ENCODE results near the gene ATP6V0A1.
"Not testable (repeated sequence)": the region's sequence is repeated elsewhere in the genome, so short reads cannot be mapped to it uniquely, and the experiment has no call there.

Gene ATP6V0A1

GRCh38 chr17:42458497-42459255 is at the start of gene ATP6V0A1:
Gene ATP6V0A1, plus strand, starts transcription at chr17:42458878. Its CDS starts 2,017 bp downstream, at chr17:42460895.
- DNase-seq: peak; percentile 45 to 97 (median 90)

DNA sequence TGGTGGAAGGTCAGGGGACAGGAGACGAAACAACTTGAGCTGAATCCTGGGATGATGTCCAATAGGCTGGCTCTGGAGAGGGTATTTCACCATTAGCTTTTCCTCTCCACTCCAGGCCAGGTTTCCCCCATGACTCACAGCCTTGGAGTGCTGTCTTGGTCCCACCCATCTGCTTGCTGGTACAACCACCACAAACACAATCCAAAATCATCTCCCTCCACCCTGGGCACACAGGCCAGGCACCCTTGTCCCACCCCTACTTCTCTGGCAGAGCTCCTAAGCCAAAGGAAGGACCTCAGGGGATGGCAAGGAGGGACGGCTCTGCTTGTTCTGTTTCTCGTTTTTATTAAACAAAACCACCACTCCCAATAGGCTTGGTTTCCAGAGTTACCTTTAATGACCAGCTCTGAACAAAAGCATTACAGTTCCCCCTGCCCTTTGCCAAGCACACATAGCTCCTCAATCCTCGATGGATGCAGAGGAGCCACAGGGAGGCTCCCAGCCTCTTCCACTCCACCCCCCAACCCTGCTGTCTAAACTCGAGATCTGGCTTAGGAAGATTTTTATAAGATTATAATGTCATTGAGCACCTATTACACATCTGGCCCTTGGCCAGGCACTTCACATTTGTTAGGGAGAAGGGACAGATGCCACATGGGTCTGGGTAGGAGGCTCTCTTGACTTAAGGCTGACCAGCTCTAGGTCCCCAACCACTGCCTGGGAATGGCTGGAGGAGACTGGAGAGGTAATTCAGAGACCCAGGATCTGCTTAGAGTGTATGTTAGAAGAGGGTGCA is 49.0 kb upstream of the ATP6V0A1 start:
- DNase-seq: peak in 5 of 58 donors; percentile 9 to 80 (median 12)

DNA sequence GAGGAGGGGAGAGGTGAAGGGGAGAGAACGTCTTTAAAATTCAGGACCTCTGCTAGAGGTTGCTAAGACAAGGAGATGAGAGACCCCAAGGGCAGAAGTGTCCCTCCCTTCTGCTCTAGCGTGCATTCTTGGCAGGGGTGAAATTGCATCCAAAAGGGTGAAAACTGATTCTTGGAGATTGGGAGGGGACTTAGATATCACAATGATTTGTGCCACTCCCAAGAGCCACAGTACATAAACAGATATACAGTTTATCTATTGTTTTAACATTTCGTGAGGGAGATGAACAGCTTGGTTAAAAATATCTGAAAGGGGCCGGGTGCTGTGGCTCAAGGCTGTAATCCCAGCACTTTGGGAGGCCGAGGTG is 48.4 kb upstream of the ATP6V0A1 start:
- no peak for DNase-seq

DNA sequence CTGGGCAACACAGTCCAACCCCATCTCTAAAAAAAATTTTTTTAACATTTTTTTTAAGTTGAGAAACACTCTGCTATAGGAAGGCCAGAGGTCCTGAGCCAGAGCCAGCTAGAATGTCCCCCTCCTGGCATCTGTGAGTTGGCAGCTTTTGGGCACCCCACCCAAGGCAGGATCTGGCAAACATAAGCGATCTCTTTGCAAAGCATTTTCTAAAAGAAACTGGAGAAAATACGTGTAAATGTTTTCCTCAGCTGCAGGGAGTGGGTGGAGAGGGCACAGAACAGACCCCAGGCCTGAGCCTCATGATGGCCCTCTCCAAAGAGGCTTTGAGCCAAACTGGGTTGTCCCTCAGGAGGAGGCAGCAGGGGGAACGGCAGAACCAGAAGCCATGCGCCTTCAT is 47.3 kb upstream of the ATP6V0A1 start:
- no peak for DNase-seq

DNA sequence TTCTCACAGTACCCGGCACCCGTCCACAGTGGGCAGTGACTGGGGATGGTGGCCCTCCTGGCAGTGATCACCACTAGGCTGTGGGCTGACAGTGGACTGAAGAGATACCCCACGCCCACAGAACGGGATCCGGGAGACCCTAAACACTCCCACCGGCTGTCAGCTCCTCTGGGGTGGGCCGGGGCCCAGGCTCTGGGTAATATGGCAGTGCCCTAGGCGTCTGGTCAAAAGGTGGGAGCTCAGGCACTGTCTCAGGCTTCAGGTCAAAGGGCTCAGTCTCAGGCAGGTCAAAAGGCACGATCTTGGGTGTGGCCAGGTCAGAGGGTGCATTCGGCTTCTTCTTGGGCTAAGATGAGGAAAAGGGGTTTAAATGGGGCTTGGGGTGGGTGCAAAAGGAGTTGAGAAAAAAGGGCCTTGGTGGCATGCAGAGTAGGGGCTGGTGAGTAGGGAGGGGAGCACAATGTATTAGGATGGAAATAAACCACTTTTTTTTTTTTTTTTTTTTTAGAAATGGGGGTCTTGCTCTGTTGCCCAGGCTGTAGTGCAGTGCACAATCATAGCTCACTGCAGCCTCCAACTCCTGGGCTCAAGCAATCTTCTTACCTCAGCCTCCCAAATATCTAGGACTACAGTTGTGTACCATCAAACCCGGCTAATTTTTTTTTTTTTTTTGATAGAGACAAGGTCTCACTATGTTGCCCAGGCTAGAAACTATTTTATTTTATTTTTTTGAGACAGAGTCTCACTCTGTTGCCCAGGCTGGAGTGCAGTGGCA is 46.6 kb upstream of the ATP6V0A1 start:
- no peak for DNase-seq

- DNase-seq: no peak
Measured at GRCh38 chr17:42413464-42414040, 45.1 kb upstream of the ATP6V0A1 start.

DNA sequence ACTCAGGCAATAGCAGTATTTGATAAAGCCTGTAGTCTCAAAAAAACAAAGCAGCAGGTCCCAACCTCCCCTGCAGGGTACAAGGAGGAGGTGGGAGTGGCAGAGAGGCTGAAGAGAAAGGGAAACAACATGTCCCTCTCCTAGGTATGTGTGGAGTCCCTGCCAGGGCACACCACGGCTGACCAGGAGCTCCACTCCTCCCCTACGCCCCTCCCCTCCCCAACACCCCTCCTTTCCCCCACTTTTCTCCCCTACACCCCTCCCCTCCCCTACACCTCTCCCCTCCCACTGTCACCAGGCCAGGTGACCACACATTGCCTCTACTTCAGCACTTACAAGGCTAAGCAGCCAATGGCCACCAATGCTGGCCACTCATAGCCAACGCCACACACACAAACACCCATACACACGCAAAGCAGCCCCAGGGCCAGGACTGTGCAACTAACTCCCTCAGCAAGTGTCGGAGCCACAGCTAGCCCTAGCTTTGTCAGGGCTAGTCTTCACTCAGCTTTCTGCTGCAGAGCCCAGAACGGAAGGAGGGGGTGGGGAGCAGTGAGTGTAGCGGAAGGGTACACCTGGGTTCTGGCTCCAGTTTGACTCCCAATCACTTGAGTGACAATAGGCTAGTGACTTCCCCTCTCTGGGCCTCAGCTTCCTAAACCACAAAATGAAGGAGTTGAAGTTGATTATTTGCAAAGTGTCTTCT is 43.8 kb upstream of the ATP6V0A1 start:
- no peak for DNase-seq

DNA sequence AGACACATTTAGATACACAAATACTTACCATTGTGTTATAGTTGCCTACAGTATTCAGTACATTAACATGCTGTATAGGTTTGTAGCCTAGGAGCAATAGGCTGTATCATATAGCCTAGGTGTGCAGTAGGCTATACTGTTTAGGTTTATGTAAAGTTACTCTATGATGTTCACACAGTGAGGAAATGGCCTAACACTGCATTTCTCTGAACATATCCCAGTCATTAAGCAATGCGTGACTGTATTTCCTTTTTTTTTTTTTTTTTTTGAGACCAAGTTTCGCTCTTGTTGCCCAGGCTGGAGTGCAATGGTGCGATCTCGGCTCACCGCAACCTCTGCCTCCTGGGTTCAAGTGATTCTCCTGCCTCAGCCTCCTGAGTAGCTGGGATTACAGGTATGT is 40.7 kb upstream of the ATP6V0A1 start:
- not testable (repeated sequence) for DNase-seq

- DNase-seq: no peak
Measured at GRCh38 chr17:42421136-42421506, 37.6 kb upstream of the ATP6V0A1 start.

- peak in 3 of 58 donors; percentile 14 to 41 (median 36) for DNase-seq
Measured at GRCh38 chr17:42421507-42422338, 37.0 kb upstream of the ATP6V0A1 start.

GRCh38 chr17:42422412-42422957 is 36.2 kb upstream of the ATP6V0A1 start:
- peak in 2 of 58 donors; percentile 12 to 28 for DNase-seq

GRCh38 chr17:42422958-42423712 is 35.5 kb upstream of the ATP6V0A1 start, which contains the start of gene CAVIN1:
Gene CAVIN1, minus strand, starts transcription at chr17:42423256. Its CDS starts 159 bp downstream, at chr17:42423097.
- peak in 55 of 58 donors; percentile 26 to 96 (median 75) for DNase-seq

DNA sequence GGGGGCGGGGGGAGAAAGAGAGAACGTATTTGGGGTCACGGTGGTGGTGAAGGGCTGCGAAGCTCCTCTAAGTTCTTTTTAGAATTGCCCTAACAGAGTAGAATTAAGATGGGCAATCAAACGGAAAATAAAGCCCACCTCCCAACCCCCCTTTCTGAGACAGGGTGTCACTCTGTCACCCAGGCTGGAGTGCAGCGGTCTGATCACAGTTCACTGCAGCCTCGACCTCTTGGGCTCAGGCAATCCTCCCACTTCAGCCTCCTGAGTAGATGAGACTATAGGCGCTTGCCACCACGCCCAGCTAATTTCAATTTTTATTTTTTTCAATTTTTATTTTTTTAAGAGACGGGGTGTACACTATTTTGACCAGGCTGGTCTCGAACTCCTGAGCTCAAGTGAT is 34.9 kb upstream of the ATP6V0A1 start:
- DNase-seq: no peak

DNA sequence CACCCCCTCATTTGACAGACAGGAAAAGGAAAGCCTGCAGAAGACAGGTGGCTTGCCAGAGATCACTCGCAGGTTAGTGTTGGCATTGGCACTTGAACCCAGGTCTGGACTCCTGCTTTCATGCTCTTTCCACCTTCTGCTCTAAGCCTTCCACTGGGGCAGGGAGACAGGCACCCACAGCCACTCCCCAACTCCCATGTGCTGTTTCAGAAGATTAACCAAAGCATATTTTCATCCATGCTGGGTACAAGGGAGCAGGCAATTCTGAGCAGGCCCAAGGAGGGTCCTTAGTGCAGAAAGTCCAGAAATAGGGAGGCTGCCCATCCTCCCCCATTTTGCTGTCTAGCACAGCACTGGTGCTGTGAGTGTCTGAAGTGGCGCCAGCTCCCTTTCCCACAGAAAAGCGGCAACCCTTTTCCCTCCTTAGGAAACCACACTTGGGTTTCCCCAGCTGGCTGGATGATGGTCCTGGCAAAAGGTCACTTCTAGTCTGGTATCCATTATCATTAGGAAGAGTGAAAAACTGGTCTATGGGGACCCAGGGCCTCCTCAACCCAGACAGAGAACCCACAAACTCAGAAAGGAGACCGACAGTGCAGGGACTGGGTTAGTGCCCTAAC is 33.6 kb upstream of the ATP6V0A1 start:
- no peak for DNase-seq

GRCh38 chr17:42428141-42428944 is 30.3 kb upstream of the ATP6V0A1 start:
- peak in 44 of 58 donors; percentile 4 to 77 (median 35) for DNase-seq

GRCh38 chr17:42429726-42430447 is 28.8 kb upstream of the ATP6V0A1 start:
- no peak for DNase-seq

All from anterior cingulate cortex (tissue), 58 donors.